ENCODE data around the gene MYT1. TPM values are rescaled to one million over a fixed set of nuclear protein-coding genes. Genes with fewer than 3 reads are reported as not detected.
A peak's percentile ranks its signal among the peaks of the same experiment; 100 is the strongest.

MYT1 gene
- total and polyA plus RNA-seq, 2 of the 13 experiments (the other 11 are each of a cell fraction or from before 2014, with no cell fraction given) = 0.58 to 2.5 TPM

DNA sequence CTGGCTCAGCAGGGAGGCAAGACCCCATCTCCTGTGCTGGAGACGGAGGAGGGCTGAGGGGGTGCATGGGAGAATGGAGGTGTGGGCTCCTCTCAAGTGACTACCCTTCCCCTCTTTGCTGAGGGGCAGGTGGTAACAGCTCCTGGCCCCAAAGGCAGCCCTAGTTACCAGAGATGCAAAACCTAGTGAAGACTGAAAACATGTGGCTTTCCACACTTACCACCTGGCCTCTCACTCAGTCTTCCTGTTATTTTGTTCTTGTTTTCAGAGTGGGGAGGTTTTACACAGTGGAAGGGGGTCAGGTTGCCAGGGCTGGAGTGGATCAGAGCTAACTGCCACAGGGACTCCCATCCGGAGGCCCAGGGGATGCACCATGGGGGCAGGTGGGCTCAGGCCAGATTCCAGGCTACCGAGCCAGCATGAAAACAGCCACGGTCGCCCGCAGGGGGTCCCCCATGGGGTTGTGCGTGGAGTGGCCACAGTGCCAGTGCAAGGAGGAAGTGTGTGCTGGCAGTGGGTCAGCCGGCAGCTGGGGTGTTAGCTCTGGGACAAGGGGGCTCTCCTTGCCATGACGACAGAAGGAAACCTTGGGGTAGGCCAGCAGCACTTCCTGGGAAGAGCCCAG, 21.1 kb downstream of the MYT1 start:
- H3K27ac ChIP-seq (ENCODE audit: extremely low read length, insufficient read depth, low read length) = no peak overlapping the region
- ATAC-seq = no peak
- no peak overlapping the region for H2AFZ ChIP-seq (ENCODE audit: low read length)
- no peak for FAIRE-seq
- BruUV-seq (replicated peaks) = no TSS peak
- 38% methylated on average over 5 of the region's 9 CpGs for WGBS (ENCODE audit: low lambda C conversion rate)
- H4K20me1 ChIP-seq (ENCODE audit: insufficient read depth, low read length) = no peaks in the 10 kb centered on the region
- peaks cover 5 to 16% of the 10 kb centered on the region in 2 experiments; a peak in 3 of 5 replicates for H3K27me3 ChIP-seq (ENCODE audit: control insufficient read depth in 1 of 2, insufficient read depth in 2 of 2, low read length in 2 of 2)
- H3K9me3 ChIP-seq (ENCODE audit: low read length) = no peaks in the 10 kb centered on the region
- H3K9ac ChIP-seq (ENCODE audit: insufficient read depth, low read depth, low read length) = no peak overlapping the region
- no peaks in the 10 kb centered on the region for H3K79me2 ChIP-seq (ENCODE audit: insufficient read depth, low read length)
- no peaks in the 10 kb centered on the region for H3K36me3 ChIP-seq (replicated peaks in 1 of 2; ENCODE audit: control insufficient read depth in 1 of 2, insufficient read depth in 2 of 2, low read length in 2 of 2)
- ChIA-PET CTCF (ENCODE audit: low intra/inter-chr PET ratio, low total read pairs) (no interaction called here), POLR2A (interaction anchor here (1.2 kb wide), 1 partner anchor 71 kb away, joined by 4 read pairs; the partner anchor contains the start of gene PCMTD2)
- H3K4me3 ChIP-seq (replicated peaks in 1 of 3; ENCODE audit: insufficient read depth in 1 of 3, low read depth in 2 of 3, low read length in 3 of 3) = no peak overlapping the region
- intact Hi-C loops (cut with micrococcal nuclease; ENCODE audit: unreplicated experiment) (no loop called here), in situ Hi-C loops (cut with HindIII; ENCODE audit: extremely low pct_ligation_motif_present, low pct_unique_long_range_greater_than_20kb) (no loop called here)
- no peak overlapping the region for H3K4me2 ChIP-seq (ENCODE audit: low read depth, low read length)
- peaks cover 35% of the 10 kb centered on the region for H3K4me1 ChIP-seq (ENCODE audit: insufficient read depth, low read length)
- DNase-seq (ENCODE audit: low spot score) = no peak
- TF ChIP-seq KDM3A (CRISPR knock-in tag; IDR thresholded peaks at IDR 0.05; ENCODE audit: low read depth) (no peak), CENPT (CRISPR knock-in tag; IDR thresholded peaks at IDR 0.05; ENCODE audit: low read depth) (no peak), ZNF724P (CRISPR knock-in tag; IDR thresholded peaks at IDR 0.05; ENCODE audit: borderline replicate concordance) (0 out of 2 replicates have a peak, but pooled peaks have one; percentile 43), ZNF768 (CRISPR knock-in tag; IDR thresholded peaks at IDR 0.05) (0 out of 2 replicates have a peak, but pooled peaks have one; percentile 22), ATF7-NPFF (CRISPR knock-in tag; IDR thresholded peaks at IDR 0.05; ENCODE audit: low read depth) (0 out of 2 replicates have a peak, but pooled peaks have one; percentile 31), NONO (IDR thresholded peaks at IDR 0.05) (no peak), NONO (CRISPR knock-in tag; conservative IDR thresholded peaks at IDR 0.05) (no peak)
- TF ChIP-seq, protein P1, sequence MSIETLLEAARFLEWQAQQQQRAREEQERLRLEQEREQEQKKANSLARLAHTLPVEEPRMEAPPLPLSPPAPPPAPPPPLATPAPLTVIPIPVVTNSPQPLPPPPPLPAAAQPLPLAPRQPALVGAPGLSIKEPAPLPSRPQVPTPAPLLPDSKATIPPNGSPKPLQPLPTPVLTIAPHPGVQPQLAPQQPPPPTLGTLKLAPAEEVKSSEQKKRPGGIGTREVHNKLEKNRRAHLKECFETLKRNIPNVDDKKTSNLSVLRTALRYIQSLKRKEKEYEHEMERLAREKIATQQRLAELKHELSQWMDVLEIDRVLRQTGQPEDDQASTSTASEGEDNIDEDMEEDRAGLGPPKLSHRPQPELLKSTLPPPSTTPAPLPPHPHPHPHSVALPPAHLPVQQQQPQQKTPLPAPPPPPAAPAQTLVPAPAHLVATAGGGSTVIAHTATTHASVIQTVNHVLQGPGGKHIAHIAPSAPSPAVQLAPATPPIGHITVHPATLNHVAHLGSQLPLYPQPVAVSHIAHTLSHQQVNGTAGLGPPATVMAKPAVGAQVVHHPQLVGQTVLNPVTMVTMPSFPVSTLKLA (IDR thresholded peaks at IDR 0.05) = peak; percentile 97
- TF ChIP-seq, protein P2, sequence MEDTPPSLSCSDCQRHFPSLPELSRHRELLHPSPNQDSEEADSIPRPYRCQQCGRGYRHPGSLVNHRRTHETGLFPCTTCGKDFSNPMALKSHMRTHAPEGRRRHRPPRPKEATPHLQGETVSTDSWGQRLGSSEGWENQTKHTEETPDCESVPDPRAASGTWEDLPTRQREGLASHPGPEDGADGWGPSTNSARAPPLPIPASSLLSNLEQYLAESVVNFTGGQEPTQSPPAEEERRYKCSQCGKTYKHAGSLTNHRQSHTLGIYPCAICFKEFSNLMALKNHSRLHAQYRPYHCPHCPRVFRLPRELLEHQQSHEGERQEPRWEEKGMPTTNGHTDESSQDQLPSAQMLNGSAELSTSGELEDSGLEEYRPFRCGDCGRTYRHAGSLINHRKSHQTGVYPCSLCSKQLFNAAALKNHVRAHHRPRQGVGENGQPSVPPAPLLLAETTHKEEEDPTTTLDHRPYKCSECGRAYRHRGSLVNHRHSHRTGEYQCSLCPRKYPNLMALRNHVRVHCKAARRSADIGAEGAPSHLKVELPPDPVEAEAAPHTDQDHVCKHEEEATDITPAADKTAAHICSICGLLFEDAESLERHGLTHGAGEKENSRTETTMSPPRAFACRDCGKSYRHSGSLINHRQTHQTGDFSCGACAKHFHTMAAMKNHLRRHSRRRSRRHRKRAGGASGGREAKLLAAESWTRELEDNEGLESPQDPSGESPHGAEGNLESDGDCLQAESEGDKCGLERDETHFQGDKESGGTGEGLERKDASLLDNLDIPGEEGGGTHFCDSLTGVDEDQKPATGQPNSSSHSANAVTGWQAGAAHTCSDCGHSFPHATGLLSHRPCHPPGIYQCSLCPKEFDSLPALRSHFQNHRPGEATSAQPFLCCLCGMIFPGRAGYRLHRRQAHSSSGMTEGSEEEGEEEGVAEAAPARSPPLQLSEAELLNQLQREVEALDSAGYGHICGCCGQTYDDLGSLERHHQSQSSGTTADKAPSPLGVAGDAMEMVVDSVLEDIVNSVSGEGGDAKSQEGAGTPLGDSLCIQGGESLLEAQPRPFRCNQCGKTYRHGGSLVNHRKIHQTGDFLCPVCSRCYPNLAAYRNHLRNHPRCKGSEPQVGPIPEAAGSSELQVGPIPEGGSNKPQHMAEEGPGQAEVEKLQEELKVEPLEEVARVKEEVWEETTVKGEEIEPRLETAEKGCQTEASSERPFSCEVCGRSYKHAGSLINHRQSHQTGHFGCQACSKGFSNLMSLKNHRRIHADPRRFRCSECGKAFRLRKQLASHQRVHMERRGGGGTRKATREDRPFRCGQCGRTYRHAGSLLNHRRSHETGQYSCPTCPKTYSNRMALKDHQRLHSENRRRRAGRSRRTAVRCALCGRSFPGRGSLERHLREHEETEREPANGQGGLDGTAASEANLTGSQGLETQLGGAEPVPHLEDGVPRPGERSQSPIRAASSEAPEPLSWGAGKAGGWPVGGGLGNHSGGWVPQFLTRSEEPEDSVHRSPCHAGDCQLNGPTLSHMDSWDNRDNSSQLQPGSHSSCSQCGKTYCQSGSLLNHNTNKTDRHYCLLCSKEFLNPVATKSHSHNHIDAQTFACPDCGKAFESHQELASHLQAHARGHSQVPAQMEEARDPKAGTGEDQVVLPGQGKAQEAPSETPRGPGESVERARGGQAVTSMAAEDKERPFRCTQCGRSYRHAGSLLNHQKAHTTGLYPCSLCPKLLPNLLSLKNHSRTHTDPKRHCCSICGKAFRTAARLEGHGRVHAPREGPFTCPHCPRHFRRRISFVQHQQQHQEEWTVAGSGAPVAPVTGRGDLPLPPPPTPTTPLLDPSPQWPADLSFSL (CRISPR knock-in tag; IDR thresholded peaks at IDR 0.05) = no peak
- TF ChIP-seq, protein P3, sequence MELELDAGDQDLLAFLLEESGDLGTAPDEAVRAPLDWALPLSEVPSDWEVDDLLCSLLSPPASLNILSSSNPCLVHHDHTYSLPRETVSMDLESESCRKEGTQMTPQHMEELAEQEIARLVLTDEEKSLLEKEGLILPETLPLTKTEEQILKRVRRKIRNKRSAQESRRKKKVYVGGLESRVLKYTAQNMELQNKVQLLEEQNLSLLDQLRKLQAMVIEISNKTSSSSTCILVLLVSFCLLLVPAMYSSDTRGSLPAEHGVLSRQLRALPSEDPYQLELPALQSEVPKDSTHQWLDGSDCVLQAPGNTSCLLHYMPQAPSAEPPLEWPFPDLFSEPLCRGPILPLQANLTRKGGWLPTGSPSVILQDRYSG (CRISPR knock-in tag; IDR thresholded peaks at IDR 0.05) = no peak

Measured in HepG2 (cell line).